HG03378 (cell line): Measurements from ENCODE around the gene UBL4B.

Experiments
- ATAC-seq: cut with Tn5 transposase; IDR thresholded peaks from one replicate; pipeline ENCODE4 v1.9.1; 2021; ENCODE audit warnings: mild to moderate bottlenecking, moderate library complexity; ENCODE audit not compliant: unreplicated experiment

The UBL4B gene

DNA sequence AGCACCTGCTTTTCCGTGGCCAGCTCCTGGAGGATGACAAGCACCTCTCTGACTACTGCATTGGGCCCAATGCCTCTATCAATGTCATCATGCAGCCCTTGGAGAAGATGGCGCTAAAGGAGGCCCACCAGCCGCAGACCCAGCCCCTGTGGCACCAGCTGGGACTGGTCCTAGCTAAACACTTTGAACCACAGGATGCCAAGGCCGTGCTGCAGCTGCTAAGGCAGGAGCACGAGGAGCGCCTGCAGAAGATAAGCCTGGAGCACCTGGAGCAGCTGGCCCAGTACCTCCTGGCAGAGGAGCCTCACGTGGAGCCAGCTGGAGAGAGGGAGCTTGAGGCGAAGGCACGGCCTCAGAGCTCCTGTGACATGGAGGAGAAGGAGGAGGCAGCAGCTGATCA is 413 bp downstream of the UBL4B start:
- no peak for ATAC-seq

DNA sequence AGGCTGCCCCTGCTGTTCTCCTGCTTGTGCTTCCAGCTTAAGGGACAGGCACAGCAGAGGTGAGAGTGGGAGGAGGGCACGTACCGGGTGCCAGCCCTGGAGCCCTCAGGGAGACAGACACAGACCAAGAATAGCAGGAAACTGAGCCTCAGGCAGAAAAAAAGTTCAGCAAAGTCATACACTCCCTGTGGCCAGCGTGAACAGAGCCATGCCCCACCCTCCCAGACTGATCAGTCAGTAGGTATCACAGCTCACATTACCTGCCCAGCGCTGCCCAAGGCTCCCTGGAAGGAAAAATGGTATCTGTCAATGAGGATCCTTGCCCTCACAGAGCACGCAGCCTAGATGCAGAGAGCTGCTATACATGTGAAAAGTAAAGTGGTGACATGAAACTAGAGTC is 1.3 kb downstream of the UBL4B start:
- ATAC-seq, result no peak

DNA sequence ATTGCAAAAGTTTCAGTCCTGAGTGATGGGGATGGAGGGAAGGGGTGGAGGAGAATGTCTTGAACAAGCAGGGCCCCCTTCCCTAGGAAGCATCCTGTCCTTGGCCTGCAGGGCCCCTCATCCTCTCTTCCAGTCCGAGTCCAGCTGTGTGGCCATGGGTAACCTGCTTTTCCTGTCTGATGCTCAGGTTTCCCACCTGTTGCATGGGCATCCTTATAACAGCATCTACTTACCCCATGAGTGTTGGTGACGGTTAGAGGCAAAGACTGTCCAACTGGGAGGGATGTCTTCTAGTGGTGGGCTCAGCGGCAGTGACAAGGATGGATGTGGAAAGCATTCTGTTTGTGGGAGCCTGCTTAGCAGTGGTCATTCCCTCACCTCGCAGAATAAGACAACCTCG is 1.9 kb downstream of the UBL4B start:
- ATAC-seq, result no peak

DNA sequence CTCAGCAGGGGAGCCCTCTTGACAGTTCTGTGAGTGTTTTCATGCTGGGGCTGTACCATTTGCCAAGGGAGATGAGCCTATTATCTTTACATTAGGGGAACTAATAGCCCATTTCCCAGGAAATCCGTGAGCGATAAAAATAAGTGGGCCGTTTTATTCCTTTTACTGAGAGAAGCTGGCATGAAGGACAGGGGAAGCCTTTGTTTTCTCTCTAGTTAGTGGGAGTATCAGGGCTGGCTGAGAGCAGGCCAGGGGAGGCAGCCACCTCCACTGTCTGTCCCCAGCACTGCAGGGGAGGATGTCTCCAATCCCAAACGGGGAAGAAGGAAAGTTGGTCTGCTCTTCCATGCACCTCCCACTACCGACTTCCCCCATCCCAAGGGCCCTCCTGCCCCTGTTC is 2.5 kb downstream of the UBL4B start:
- ATAC-seq, result no peak

DNA sequence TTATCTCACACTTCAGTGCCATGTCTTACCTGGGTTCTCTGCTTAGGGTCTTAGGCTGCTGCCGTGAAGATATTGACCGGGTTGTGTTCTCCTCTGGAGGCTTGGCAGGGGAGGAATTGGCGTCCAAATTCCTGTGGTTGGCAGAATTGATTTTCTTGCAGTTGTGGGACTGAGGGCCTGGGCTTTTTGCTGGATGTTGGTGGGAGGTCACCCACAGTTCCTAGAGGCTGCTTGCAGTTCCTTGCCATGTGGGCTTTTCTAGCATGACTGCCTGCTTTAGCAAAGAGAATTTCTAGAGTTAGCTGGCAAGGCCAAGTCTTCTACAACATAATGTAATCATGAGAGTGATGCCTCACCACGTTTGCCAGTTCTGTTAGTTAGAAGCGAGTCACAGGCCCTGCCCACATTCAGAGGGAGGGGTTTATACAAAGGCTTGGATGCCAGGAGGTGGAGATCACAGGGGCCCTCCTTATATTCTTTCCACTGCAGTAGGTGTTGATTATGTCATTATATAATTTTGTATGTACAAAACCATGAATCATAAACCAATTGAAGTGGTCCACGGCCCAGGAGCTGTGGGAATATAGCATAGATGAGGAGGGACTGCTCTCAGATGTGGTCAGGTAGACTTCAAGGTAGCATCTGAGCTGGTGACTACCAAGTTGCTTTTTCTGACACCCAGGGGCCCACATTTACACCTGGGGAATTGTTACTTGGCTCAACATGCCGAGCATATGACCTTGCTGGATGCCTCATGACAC is 6.6 kb downstream of the UBL4B start:
- no peak for ATAC-seq

DNA sequence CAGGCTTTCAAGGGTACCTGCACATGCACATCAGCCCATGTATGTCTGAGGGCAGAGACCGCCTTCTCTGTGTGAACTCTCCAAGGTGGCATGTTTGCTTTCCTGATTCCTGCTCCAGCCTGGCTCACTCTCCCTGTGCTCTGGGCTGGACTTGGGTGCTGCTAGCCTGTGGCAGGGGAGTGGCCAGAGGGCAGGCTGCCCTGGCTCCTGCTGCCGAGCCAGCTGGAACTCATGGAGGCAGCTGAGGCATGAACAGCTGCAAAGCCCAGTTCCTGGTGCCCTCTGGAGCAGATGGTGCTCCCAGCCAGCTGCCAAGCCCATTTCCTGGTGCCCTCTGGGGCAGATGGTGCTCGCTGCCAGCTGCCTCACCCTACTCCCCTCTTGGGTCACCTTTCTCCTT is 7.6 kb downstream of the UBL4B start:
- no peak for ATAC-seq

DNA sequence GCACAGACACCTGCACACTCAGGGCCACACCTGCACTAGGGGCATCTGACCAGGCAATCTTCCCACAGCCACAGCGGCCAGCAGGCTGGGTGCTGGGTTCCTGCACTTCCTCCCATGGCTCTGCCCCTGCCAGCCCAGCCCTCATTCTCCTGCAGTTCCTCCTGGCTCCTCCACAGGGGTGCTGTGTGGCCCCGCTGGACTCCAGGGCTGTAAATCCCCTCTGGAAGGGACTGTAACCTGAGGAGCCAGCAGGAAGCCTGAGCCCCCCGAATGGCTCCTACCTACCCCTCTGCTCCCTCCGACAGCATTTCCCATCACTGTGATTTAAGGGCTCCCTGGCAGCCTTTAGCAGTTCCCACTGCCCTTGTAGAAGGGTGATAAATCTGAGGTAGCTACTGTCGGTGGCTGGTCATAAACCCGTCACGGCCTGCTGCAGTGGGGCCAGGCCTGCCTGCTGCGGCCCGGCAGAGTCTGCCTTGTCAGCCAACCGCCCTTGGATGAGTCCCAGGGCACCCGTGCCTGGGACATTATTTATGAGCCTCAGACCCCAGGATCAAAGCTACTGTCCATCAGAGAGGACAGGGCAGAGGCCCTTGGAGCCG is 8.8 kb downstream of the UBL4B start:
- no peak for ATAC-seq

DNA sequence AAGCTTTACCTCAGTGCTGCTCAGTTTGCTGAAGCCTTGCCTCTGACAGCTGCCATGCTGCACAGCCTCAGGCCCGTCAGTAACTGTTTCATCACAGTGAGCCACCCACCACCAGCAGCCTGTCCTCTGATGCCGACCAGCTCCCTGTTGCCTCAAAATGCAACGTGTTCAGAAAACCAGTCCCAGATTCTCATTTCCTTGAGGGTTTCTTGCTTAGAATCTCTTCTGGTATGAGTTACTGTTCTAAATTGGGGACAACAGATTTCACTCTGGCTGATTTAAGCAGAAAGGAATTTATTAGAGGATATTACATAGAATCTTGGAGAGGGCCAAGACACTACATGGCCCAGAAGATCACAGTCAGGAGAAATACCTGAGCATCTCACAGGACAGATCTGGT is 11.0 kb downstream of the UBL4B start:
- ATAC-seq, result no peak

DNA sequence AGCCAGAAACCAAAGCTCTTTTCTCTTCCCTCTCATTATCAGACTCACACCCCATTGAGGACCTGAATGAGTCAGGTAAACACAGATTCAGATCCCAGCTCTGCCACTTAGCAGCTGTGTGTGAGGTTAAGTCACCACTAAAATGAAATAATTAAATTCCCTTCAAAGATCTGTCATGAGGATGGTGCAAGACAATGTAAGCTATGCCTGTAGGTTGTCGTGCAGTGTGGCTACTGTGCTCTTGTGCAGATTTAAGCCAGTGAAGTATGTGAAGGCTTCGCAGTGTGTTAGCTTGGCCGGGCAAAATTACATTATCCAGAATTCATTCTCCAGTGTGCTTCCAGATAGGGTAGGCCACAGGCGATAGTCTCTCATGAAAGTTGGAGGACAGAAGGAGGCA is 13.6 kb downstream of the UBL4B start:
- ATAC-seq, result no peak

DNA sequence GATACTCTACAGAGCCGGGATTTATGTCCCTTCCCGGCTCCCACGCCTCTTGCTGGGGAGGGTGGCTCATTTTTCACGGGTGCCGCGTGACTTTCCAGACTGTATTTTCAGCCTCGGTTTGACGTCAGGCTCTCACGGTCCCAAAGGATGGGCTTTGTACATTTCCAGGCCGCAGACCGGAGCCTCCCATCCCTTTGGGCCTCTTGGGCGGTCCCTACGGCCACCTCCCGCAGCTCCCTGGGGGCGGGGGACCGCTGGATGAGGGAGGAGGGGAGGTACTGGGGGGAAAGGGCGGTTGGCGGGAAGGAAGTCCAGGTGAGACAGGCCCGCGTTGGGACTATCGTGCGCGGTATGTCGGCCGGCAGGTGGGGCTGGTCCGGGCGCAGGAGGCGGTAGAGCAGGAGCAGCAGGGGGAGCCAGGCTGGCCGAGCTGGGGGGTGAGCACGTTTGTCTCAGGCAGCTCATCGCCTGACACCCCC is 17.9 kb downstream of the UBL4B start:
- no peak for ATAC-seq

DNA sequence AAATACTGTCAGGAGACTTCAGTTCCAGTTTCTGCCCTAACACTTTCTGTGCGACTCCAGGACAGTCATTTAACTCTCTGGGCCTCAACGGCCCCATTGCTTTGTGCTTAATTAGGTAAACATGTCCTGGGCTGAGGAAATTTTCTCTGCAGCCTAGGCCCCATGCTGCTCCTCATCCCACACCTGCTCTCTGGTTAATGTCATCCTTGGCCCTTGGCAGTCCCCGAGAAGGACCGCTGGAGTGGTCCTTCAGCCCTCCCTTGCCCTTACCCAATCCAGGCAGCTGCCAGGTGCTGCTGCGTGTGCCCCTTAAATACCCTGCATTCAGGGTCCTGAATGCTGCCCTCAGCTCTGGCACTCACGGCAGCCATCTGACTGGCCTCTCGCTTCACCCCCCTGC is 18.7 kb downstream of the UBL4B start:
- no peak for ATAC-seq

DNA sequence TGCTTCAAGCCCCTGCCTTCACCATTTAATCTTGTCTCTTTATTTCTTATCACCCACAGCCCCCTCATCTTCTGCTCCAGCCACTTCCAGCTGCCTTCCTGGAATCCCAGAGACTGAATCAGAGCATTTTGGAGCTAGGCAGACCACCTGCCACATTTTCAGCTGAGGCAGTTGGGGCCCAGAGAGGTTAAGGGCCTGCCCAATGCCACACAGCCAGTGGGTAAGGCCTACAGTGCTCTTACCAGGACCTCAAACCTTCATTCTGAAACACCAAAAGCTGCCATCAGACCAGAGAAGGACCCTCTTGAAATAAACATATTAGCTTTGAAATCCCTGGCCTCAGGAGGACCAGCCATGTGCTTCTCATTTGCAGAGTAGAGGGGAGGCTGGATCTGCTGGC is 20.4 kb downstream of the UBL4B start:
- ATAC-seq, result no peak

DNA sequence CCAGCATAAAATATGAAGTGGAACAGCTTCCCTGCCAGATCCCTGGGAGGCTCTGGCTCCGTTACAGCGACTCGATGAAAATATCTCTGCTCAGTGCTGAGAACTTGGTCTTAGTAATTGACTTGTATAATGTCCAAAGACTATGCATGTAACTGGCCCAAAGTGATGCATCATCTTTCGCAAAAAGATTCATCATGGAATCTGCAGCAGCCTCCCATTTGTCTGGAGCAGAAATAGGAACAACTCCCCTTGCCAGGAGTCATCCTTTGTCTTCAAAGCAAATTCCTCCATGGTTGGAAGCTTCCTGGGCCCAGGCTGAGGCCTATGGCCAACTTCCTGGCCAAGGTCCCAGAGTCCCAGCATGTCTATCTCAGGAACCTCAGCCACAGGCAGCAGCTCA is 21.2 kb downstream of the UBL4B start:
- no peak for ATAC-seq

DNA sequence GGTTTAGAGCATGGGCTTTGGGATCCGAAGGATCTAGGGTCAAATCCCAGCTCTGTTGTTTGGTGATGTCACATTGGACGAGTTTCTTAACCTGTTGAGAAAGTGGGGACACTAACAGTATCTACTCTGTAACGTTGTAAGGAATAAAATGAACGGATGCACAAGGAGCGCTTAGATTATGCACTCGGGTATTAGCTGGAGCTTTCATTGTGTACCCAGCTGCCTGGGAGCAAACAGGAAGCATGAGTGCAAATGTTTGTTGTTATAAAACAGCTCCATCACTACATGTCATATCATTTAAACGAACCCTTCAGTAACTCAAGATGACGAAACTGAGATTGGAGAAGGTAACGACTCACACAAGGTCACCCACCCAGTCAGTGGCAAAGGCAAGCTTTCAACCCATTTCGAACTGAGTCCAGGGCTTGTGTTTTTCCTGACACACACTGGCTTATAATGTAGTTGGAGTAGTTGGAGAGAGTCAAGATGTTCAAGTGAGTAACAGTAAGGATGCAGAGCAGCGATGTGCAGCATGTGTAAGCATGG is 21.9 kb downstream of the UBL4B start:
- ATAC-seq, result no peak

DNA sequence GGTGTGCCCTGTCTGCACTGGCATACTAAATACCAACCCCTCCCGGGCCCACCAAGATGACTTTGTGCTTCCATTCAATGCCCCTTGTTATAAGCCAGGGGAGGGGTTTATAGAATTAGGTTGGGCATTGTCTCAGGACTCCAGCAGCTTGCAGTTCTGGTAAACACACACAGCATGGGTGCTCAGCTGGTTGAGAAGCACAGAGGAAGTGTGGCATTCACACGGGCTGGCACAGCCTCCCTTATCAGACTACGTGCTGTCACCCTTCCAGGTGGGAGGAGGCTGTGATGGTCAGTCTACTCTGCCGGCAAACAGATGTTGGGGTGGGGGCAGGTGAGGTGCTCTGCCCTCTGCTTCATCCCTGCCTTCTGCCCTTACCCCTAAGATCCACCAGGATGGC is 23.0 kb downstream of the UBL4B start:
- ATAC-seq, result no peak

DNA sequence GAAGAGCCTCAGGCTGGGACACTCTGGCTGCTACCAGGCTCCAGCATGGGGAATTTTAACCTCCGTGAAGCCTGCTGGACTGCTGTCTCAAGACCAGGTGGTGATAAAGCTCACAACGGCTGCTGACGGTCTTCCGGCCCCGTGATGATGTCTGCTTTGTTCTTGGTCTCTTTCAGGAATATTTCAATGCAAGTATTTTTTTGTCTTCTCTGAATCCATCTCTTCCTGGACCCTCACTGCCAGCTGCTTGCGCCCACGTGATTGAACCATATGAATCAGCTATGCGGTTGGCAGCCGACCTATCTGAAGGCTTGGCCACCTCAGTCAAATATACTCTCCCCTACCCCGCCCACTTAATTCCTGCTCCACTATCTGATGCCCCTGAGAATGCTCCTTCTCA is 23.4 kb downstream of the UBL4B start:
- no peak for ATAC-seq

DNA sequence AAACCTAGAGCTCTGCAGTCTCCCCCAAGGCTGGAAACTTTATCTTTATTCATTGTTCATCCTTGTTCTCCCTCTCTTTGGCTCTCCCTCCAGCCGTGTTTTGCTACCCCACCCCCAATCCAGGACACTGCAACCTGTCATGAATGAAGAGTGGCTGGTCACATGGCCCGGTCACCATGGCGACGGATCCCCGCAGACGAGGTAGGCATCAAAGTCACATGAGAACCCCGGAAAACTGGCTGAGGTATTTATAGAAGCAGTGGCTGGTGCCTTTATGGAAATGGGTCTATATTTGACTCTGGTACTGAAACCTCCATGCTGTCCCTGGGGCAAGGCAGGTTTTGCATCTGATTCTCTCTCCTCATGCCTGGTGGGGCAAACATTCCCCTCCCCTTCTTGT is 24.7 kb downstream of the UBL4B start:
- ATAC-seq, result no peak

DNA sequence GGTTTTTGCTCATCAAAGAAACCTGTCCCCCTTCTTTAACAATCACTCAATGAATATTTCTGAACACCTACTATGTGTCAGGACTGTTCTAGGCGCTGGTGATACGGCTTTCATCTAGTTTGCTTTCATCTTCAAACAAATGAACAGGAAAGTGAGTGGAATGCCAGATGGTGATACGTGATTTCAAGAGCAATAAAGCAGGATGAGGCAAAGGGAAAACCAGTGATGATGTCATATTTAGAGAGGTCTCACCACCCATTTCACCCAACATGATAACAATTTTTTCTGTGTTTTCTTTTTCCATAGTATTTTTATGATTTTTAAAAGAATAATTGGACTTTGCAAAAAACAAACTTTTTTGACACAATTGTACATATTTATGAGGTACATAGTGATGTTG is 26.7 kb downstream of the UBL4B start:
- ATAC-seq, result no peak

DNA sequence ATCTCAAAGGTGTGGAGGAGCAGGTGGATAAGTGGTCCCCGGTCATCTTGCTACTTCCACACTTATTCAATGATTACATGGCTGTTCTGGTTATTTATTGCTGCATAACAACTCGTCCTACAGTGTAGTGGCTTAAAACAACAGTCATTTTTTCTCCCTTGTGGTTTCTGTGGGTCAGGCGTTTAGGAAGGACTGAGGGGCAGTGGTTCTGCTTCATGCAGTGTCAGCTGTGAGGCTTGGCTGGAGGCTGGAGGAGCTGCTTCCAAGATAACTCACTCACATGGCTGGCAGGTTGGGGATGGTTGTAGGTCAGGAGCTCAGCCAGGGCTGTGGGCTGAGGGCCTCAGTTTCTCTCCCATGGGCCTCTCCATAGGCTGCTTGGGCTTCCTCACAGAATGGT is 32.1 kb downstream of the UBL4B start:
- ATAC-seq, result no peak

DNA sequence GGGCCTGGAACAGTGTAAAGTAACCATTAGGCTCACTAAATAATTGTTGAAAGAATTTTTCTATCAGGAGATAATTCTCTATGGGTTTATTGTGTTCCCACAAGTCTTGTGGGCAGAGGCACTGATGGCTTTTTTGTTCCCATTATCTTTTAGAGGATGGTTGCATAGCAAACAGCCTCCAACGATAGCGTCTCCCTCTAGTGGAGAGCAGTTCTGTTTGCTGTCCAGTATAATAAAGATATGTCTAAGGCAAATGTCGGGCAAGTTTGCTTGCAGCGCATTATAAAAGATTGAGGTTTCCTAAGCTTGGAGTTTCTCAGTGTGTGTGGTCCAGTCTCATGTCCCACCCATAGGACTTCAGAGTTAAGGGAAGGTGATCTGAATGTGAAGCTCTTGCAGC is 36.7 kb downstream of the UBL4B start:
- ATAC-seq, result no peak

DNA sequence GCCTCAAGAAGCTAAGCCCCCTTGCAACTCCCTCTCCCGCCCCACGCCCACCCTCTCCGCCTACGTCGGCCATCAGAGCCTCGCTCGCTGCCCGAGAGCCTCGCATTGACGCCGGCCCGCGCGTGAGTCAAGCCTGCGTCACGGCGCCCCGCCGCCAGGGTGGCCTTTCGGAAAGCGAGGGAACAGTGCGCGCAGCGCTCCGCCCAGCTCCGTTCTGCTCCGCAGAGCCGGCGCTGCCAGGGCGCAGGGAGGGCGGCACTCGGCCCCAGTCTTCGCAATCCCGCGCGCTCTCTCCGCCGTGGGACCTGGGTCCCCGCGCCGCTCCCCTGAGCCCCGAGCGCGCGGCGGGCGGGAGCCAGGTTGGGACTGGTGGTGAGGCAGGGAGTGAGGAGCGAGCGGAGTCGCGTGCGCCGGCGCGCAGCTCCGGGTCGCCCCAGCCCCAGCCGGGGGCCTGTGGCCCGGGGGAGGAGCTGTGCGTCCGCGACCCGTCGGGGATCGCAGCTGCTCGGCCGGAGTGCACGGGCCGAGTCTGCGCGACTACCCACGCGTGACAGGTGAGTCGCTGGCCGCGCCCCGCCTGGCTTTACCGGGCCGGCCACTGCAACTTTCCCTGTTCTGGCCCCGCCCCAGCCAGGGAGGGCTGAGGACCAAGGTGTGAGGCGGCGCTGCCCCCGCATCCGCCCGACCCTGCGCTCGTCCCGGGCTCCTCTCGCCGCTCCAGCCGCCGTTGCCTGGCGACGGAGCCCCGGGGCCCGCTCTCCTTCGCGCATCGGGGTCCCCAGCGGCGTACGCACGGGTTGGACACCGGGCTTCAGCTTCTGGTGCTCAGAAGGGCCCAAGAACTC is 38.3 kb downstream of the UBL4B start, which contains the start of gene SLC6A17:
SLC6A17 (plus strand) TSS at position 165 of the 845 bp plus-strand sequence. CDS start 16,436 bp downstream, outside the sequence.
- ATAC-seq, result no peak
